ENCODE data around the gene RO60.
A peak's percentile ranks its signal among the peaks of the same experiment; 100 is the strongest.

The RO60 gene

GRCh38 chr1:193060938-193061337, 1.5 kb downstream of the RO60 start:
- DNase-seq (ENCODE audit: low read depth): no peak

- DNase-seq (ENCODE audit: low read depth): no peak
Observed at GRCh38 chr1:193062698-193063463, 3.5 kb downstream of the RO60 start.

- DNase-seq (ENCODE audit: low read depth): no peak
Observed at GRCh38 chr1:193065954-193066353, 6.5 kb downstream of the RO60 start.

- no peak for DNase-seq (ENCODE audit: low read depth)
Observed at GRCh38 chr1:193066606-193067005, 7.2 kb downstream of the RO60 start.

- no peak for DNase-seq (ENCODE audit: low read depth)
Observed at GRCh38 chr1:193068013-193068412, 8.6 kb downstream of the RO60 start.

GRCh38 chr1:193069748-193070385, 10.5 kb downstream of the RO60 start:
- DNase-seq (ENCODE audit: low read depth): no peak

GRCh38 chr1:193070386-193070753, 11.0 kb downstream of the RO60 start:
- DNase-seq (ENCODE audit: low read depth): no peak

GRCh38 chr1:193070942-193071341, 11.5 kb downstream of the RO60 start:
- DNase-seq (ENCODE audit: low read depth): no peak

- DNase-seq (ENCODE audit: low read depth): no peak
Observed at GRCh38 chr1:193077991-193078390, 18.6 kb downstream of the RO60 start.

- no peak for DNase-seq (ENCODE audit: low read depth)
Observed at GRCh38 chr1:193079187-193079586, 19.8 kb downstream of the RO60 start.

- DNase-seq (ENCODE audit: low read depth): no peak
Observed at GRCh38 chr1:193083365-193084088, 24.1 kb downstream of the RO60 start.

- DNase-seq (ENCODE audit: low read depth): no peak
Observed at GRCh38 chr1:193085263-193085662, 25.9 kb downstream of the RO60 start.

- DNase-seq (ENCODE audit: low read depth): no peak
Observed at GRCh38 chr1:193086342-193086741, 26.9 kb downstream of the RO60 start.

- no peak for DNase-seq (ENCODE audit: low read depth)
Observed at GRCh38 chr1:193087893-193088292, 28.5 kb downstream of the RO60 start.

- DNase-seq (ENCODE audit: low read depth): no peak
Observed at GRCh38 chr1:193090865-193091264, 31.5 kb downstream of the RO60 start.

GRCh38 chr1:193094112-193094511, 34.7 kb downstream of the RO60 start:
- no peak for DNase-seq (ENCODE audit: low read depth)

GRCh38 chr1:193102662-193103061, 43.2 kb downstream of the RO60 start:
- DNase-seq (ENCODE audit: low read depth): no peak

- no peak for DNase-seq (ENCODE audit: low read depth)
Observed at GRCh38 chr1:193103759-193104501, 44.5 kb downstream of the RO60 start.

- DNase-seq (ENCODE audit: low read depth): no peak
Observed at GRCh38 chr1:193104502-193104906, 45.1 kb downstream of the RO60 start.

- DNase-seq (ENCODE audit: low read depth): peak; percentile 31
Observed at GRCh38 chr1:193104907-193105820, 45.8 kb downstream of the RO60 start, which contains the start of gene GLRX2. GLRX2 (minus strand) TSS chr1:193105414; CDS start chr1:193105382, 32 bp downstream.

GRCh38 chr1:193105821-193106177, 46.4 kb downstream of the RO60 start:
- no peak for DNase-seq (ENCODE audit: low read depth)
